ENCODE results near the gene KRTAP5-2.

Gene KRTAP5-2

DNA sequence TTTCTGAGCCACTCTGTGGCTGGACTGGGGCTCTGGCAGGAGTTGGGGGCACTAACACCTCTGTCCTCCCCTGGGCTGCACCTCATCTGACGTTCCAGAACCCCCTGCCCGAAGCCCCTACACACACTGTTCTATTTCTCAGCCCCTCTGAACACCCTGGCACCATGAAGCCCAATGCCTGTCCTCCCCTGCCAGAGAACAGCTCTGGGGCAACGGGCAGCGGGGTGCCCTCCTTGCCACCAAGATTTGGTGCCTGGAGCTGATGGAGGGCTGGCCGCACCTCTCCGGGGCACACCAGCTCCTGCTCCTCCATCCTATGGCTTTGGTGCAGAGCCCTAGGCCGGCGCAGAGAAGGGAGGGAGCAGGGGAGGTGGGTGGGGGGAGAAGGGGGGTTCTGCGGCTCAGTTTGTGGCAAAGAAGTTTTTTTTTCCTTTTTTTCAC, 42.4 kb downstream of the KRTAP5-2 start:
- DNase-seq (ENCODE audit: low read depth), result no peak

GRCh38 chr11:1554981-1555712, 42.9 kb downstream of the KRTAP5-2 start:
- no peak for DNase-seq (ENCODE audit: low read depth)

DNA sequence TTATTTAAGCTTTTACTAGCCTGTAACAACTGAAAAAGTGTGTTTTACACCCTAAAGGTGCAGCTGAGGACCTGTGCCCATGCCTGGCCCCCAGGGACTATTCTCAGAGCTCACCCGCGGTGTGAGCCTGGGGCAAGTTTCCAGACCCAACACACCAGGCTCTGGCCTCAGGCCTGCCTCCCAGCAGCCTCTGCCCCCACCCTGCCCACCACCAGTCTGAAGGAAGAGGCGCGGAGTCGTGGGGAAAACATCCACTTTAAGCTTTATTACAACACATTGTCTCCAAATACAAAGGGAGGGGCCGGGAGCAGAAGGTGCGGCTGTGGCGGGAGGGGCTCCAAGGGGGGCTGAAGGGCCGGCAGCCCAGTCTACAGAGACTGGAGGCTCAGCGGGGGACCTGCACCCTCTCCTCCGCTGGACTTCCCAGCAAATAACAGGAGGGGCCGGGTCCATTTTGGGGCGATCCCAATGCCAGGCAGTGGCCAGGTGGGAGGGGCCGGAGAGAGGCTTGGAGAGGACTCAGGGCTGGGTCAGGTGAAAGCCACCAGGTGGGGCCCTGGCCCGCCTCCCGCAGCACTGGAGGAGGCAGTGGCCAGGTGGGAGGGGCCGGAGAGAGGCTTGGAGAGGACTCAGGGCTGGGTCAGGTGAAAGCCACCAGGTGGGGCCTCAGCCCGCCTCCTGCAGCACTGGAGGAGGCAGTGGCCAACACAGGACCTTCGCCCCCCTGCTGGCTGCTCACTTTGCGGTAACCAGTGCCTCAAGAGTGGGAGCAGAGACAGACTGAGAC, 44.1 kb downstream of the KRTAP5-2 start:
- no peak for DNase-seq (ENCODE audit: low read depth)

- DNase-seq (ENCODE audit: low read depth), result no peak
Measured at GRCh38 chr11:1549338-1550330, 48.5 kb downstream of the KRTAP5-2 start.

GRCh38 chr11:1548221-1549070, 49.6 kb downstream of the KRTAP5-2 start:
- DNase-seq (ENCODE audit: low read depth), result no peak

- no peak for DNase-seq (ENCODE audit: low read depth)
Measured at GRCh38 chr11:1547467-1548098, 50.5 kb downstream of the KRTAP5-2 start.

Data from stimulated activated CD8-positive, alpha-beta memory T cell treated with anti-CD3 and anti-CD28 coated beads, Interleukin-4, amount 100 ng/mL, for 24 hours (primary cell).